Osteocyte (in vitro differentiated cells): ENCODE data around the gene AGR2. TPM values are rescaled to one million over a fixed set of nuclear protein-coding genes. Genes with fewer than 3 reads are reported as not detected.

Source experiments
- DNase-seq: peaks from one replicate; pipeline ENCODE4 v3.0.0; 2021; ENCODE audit warnings: mixed read lengths; ENCODE audit not compliant: unreplicated experiment; ENCODE audit errors: extremely low spot score
- H3K27ac Mint-ChIP-seq: one replicate; pipeline ENCODE4 v1.8.0; 2021; ENCODE audit warnings: mild to moderate bottlenecking, mixed read lengths; ENCODE audit not compliant: unreplicated experiment
- H3K27me3 Mint-ChIP-seq: one replicate; pipeline ENCODE4 v1.8.0; 2021; ENCODE audit warnings: mixed read lengths; ENCODE audit not compliant: unreplicated experiment
- H3K36me3 Mint-ChIP-seq: one replicate; pipeline ENCODE4 v1.8.0; 2021; ENCODE audit warnings: mixed read lengths; ENCODE audit not compliant: unreplicated experiment
- H3K4me1 Mint-ChIP-seq: one replicate; pipeline ENCODE4 v1.8.0; 2021; ENCODE audit warnings: mixed read lengths; ENCODE audit not compliant: unreplicated experiment
- H3K4me3 Mint-ChIP-seq: one replicate; pipeline ENCODE4 v1.8.0; 2021; ENCODE audit warnings: mild to moderate bottlenecking, moderate library complexity, mixed read lengths; ENCODE audit not compliant: unreplicated experiment
- H3K9me3 Mint-ChIP-seq: one replicate; pipeline ENCODE4 v1.8.0; 2021; ENCODE audit warnings: mixed read lengths; ENCODE audit not compliant: unreplicated experiment
- CTCF ChIP-seq: fragments of 200-600 bp; sonication (generic); IDR thresholded peaks from 2 replicates; pipeline ENCODE4 v1.5.0; 2021; ENCODE audit warnings: antibody characterized with exemption, mild to moderate bottlenecking, moderate library complexity
- total RNA-seq: library from RNA; stranded (reverse); gene quantifications from 2 replicates; pipeline ENCODE4 v1.2.1, GENCODE V29; 2021

Gene AGR2
- total RNA-seq, 1 donor from 2014 or later, result not detected

GRCh38 chr7:16787127-16787526 is 17.7 kb downstream of the AGR2 start:
- Mint-ChIP-seq H3K4me1 (peaks cover 12% of the 10 kb centered on the region), H3K9me3 (no peaks in the 10 kb centered on the region), H3K36me3 (peaks cover 3% of the 10 kb centered on the region), H3K4me3 (no peak overlapping the region), H3K27ac (no peak overlapping the region), H3K27me3 (no peaks in the 10 kb centered on the region)
- no peak for TF ChIP-seq CTCF
- no peak for DNase-seq

GRCh38 chr7:16786257-16786656 is 18.5 kb downstream of the AGR2 start:
- Mint-ChIP-seq H3K36me3 (peaks cover 3% of the 10 kb centered on the region), H3K4me1 (peaks cover 3% of the 10 kb centered on the region), H3K27me3 (no peaks in the 10 kb centered on the region), H3K9me3 (no peaks in the 10 kb centered on the region), H3K27ac (no peak overlapping the region), H3K4me3 (no peak overlapping the region)
- no peak for DNase-seq
- TF ChIP-seq CTCF, result no peak

DNA sequence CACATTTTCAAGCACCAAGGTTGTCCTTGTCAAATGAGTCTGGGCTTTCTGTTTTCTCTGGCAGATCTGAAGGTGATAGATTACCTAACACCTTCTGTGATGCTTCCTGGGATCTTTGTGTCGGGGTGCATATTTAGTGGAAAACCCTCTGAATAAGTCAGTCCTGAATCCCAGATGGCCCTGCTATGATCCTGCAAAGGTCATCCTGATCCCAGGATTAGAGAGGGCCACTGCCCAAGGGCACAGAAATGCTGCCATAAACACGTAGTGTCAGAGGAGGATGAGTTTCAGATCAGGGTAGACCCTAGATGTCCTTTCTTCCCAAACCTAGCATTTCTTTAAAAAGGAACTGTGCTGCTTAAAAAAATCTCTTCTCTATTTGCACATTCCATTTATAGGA is 19.0 kb downstream of the AGR2 start:
- Mint-ChIP-seq H3K27me3 (no peaks in the 10 kb centered on the region), H3K36me3 (peaks cover 3% of the 10 kb centered on the region), H3K4me1 (no peaks in the 10 kb centered on the region), H3K4me3 (no peak overlapping the region), H3K27ac (no peak overlapping the region), H3K9me3 (no peaks in the 10 kb centered on the region)
- TF ChIP-seq CTCF, result no peak
- DNase-seq, result no peak

- TF ChIP-seq CTCF, result no peak
- H3K27me3 Mint-ChIP-seq, result no peaks in the 10 kb centered on the region
- H3K9me3 Mint-ChIP-seq, result no peaks in the 10 kb centered on the region
- H3K4me1 Mint-ChIP-seq, result no peaks in the 10 kb centered on the region
- no peak for DNase-seq
- H3K27ac Mint-ChIP-seq, result no peak overlapping the region
- H3K36me3 Mint-ChIP-seq, result peaks cover 3% of the 10 kb centered on the region
- no peak overlapping the region for H3K4me3 Mint-ChIP-seq
Measured at GRCh38 chr7:16785321-16785720, 19.5 kb downstream of the AGR2 start.

DNA sequence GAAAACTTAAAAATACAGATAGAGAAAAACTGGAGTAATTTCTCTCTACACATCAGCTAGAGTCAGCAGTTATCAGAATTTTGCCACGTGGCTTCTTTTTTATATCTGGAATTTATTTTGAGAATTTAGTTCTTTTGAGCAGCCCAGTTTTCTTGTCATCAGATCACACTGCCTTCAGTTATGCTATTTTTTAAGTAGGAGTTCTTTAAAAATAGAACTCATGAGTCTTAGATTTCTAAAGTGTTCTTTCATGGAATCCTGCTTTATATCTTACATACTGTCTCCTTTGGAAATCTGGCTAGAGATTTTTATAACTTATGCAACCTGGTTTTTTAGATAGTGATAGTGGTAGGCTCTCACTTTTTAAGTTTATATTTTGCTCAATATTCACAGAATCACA is 24.2 kb downstream of the AGR2 start:
- Mint-ChIP-seq H3K27me3 (no peaks in the 10 kb centered on the region), H3K36me3 (no peaks in the 10 kb centered on the region), H3K4me3 (no peak overlapping the region), H3K27ac (no peak overlapping the region), H3K4me1 (no peaks in the 10 kb centered on the region), H3K9me3 (no peaks in the 10 kb centered on the region)
- TF ChIP-seq CTCF, result no peak
- DNase-seq, result no peak
